GM23338 (cell line): ENCODE data around the gene EHD4. TPM values are rescaled to one million over a fixed set of nuclear protein-coding genes. Genes with fewer than 3 reads are reported as not detected.

Source experiments
- ATAC-seq: fragments of 200-7000 bp; cut with Tn5 transposase; 3 replicates; pipeline ENCODE4 v1.9.1; 2020
- DNase-seq: peaks from one replicate; pipeline ENCODE4 v3.0.0-alpha.2; 2015; ENCODE audit warnings: low spot score
- H2AFZ ChIP-seq: fragments of 200-600 bp; sonication (generic); 2 replicates; pipeline ENCODE4 v1.8.0; 2016; ENCODE audit warnings: antibody characterized with exemption, mild to moderate bottlenecking, moderate library complexity
- H3F3A ChIP-seq: fragments of 200-600 bp; sonication (generic); replicated peaks from 2 replicates; pipeline ENCODE4 v1.8.0; 2017; ENCODE audit warnings: antibody characterized with exemption, mixed run types, low read depth
- H3K27ac ChIP-seq: fragments of 200-600 bp; sonication (generic); 2 replicates; pipeline ENCODE4 v1.6.1; 2016; ENCODE audit warnings: low read depth
- H3K27me3 ChIP-seq: fragments of 200-600 bp; sonication (generic); 2 replicates; pipeline ENCODE4 v1.8.0; 2016; ENCODE audit warnings: mild to moderate bottlenecking, mixed run types, moderate library complexity; ENCODE audit not compliant: insufficient read depth
- H3K36me3 ChIP-seq: fragments of 200-600 bp; sonication (generic); 2 replicates; pipeline ENCODE4 v1.8.0; 2016; ENCODE audit warnings: mild to moderate bottlenecking; ENCODE audit not compliant: insufficient read depth
- H3K4me1 ChIP-seq: fragments of 200-600 bp; sonication (generic); 2 replicates; pipeline ENCODE4 v1.8.0; 2016; ENCODE audit warnings: mild to moderate bottlenecking, moderate library complexity; ENCODE audit not compliant: insufficient read depth
- H3K4me2 ChIP-seq: fragments of 200-600 bp; sonication (generic); 2 replicates; pipeline ENCODE4 v1.7.1; 2017; ENCODE audit warnings: mixed run types
- H3K4me3 ChIP-seq: fragments of 200-600 bp; sonication (generic); 2 replicates; pipeline ENCODE4 v1.6.1; 2016; ENCODE audit warnings: mixed run types
- H3K79me2 ChIP-seq: fragments of 200-600 bp; sonication (generic); replicated peaks from 2 replicates; pipeline ENCODE4 v1.8.0; 2017; ENCODE audit warnings: mild to moderate bottlenecking; ENCODE audit not compliant: insufficient read depth
- H3K9me2 ChIP-seq: fragments of 200-600 bp; sonication (generic); 2 replicates; pipeline ENCODE4 v1.8.0; 2017; ENCODE audit not compliant: insufficient read depth
- H4K20me1 ChIP-seq: fragments of 200-600 bp; sonication (generic); replicated peaks from 2 replicates; pipeline ENCODE4 v1.8.0; 2017; ENCODE audit warnings: mild to moderate bottlenecking; ENCODE audit not compliant: insufficient read depth
- H3K27ac Mint-ChIP-seq: 2 replicates; pipeline ENCODE4 v1.8.0; 2020; ENCODE audit warnings: inconsistent platforms, mild to moderate bottlenecking, moderate library complexity, mixed read lengths
- H3K27me3 Mint-ChIP-seq: 3 replicates; pipeline ENCODE4 v1.8.0; 2022; ENCODE audit warnings: low read depth, mild to moderate bottlenecking, moderate library complexity, mixed read lengths, inconsistent platforms; ENCODE audit not compliant: insufficient read depth, poor library complexity
- H3K36me3 Mint-ChIP-seq: 3 replicates; pipeline ENCODE4 v1.8.0; 2021; ENCODE audit warnings: low read depth, mild to moderate bottlenecking, inconsistent platforms, moderate library complexity, mixed read lengths
- H3K4me1 Mint-ChIP-seq: 3 replicates; pipeline ENCODE4 v1.8.0; 2020; ENCODE audit warnings: mild to moderate bottlenecking, inconsistent platforms, mixed read lengths
- H3K4me3 Mint-ChIP-seq: 3 replicates; pipeline ENCODE4 v1.8.0; 2021; ENCODE audit warnings: moderate library complexity, mild to moderate bottlenecking, inconsistent platforms, mixed read lengths
- H3K9me3 Mint-ChIP-seq: 3 replicates; pipeline ENCODE4 v1.8.0; 2020; ENCODE audit warnings: moderate library complexity, mild to moderate bottlenecking, inconsistent platforms, mixed read lengths
- EZH2phosphoT487 ChIP-seq: fragments of 200-600 bp; sonication (generic); IDR thresholded peaks from one replicate; pipeline ENCODE4 v1.8.1; 2018; ENCODE audit warnings: antibody characterized with exemption; ENCODE audit not compliant: unreplicated experiment
- JUNB ChIP-seq: IDR thresholded peaks from one replicate; pipeline ENCODE4 v1.6.1; 2016; ENCODE audit warnings: antibody characterized with exemption; ENCODE audit not compliant: unreplicated experiment
- POLR2AphosphoS5 ChIP-seq: IDR thresholded peaks from 2 replicates; pipeline ENCODE4 v1.6.1; 2016; ENCODE audit warnings: antibody characterized with exemption, low read depth
- STAT1 ChIP-seq: IDR thresholded peaks from one replicate; pipeline ENCODE4 v1.6.1; 2016; ENCODE audit warnings: antibody characterized with exemption; ENCODE audit not compliant: unreplicated experiment
- ZNF331 ChIP-seq: fragments of 250-450 bp; sonication (Bioruptor Pico); IDR thresholded peaks from 2 replicates; pipeline ENCODE4 v1.5.0; 2020; ENCODE audit warnings: low read depth, mild to moderate bottlenecking, moderate library complexity
- ZNF462 ChIP-seq: fragments of 250-450 bp; sonication (Bioruptor Pico); IDR thresholded peaks from 2 replicates; pipeline ENCODE4 v1.5.0; 2020; ENCODE audit warnings: mild to moderate bottlenecking, moderate library complexity
- polyA plus RNA-seq: library from polyadenylated mRNA; unstranded; fragments of >200 nt; fragmentation: Nextera tagmentation; extraction: Ambion mirVana; gene quantifications from 2 replicates; pipeline ENCODE4 v1.2.1, GENCODE V29; 2016
- total RNA-seq: library from RNA; depleted of rRNA; stranded (reverse); fragments of >200 nt; shearing (Covaris generic); gene quantifications from 2 replicates; pipeline ENCODE4 v1.2.3, GENCODE V29; 2014
- TF ChIP-seq, protein P1 (sequence below): IDR thresholded peaks from 2 replicates; pipeline ENCODE4 v1.6.1; 2016; ENCODE audit warnings: antibody characterized with exemption
- TF ChIP-seq, protein P2 (sequence below): IDR thresholded peaks from one replicate; pipeline ENCODE4 v1.6.1; 2018; ENCODE audit warnings: antibody characterized with exemption; ENCODE audit not compliant: unreplicated experiment
- TF ChIP-seq, protein P3 (sequence below), 2 experiments: fragments of 200-600 bp in 1 of 2; sonication (generic) in 1 of 2; conservative IDR thresholded peaks; 2 replicates each; pipeline versions ENCODE4 v1.5.1 to v1.6.1; 2016 to 2017; ENCODE audit warnings: antibody characterized with exemption in 2 of 2, low read depth in 2 of 2, mild to moderate bottlenecking in 2 of 2, moderate library complexity in 1 of 2

EHD4 gene
- total and polyA plus RNA-seq, 2 experiments from 2014 or later = 13.0 to 31.0 TPM

DNA sequence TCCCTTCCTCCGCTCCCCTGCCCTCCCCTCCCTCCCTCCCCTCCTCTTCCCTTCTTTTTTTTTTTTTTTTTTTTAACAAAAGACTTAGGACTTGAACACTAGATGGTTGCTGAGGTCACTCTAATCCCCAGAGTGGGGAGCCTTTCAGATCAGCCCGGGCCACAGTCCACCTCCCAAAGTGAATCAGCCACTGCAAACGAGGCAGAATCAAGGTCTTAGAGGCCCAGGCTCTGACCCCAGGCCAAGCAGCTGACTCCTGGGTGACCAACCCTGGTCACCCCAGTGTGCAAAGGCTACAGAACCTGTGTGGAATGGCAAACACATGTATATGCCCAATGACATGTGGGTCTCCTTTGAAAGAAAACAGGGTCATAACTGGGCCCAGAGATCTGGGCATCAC is 18.3 kb upstream of the EHD4 start (continued):
- TF ChIP-seq ZNF462 (CRISPR knock-in tag) = no peak

DNA sequence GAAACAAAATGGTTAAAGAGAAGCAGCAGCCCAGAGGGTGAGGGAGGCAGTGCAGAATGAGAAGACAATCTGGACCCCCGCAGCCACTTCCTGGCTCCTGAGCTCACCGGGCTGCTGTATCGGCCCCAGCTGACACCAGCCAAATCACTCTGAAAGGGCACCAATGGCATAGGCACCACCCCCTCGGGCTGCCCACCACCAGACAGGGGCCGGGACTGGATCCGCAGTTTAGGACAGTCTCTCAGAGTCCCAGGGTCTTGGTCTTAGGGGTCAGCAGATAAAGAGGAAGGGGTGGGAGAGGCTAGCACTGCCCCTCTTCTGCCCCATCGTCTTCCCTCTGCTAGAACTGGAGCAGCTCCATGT is 17.9 kb upstream of the EHD4 start:
- Histone ChIP-seq H3K4me2 (no peak overlapping the region), H2AFZ (peak overlapping the region; percentile 97; the same call in 1 of the 2 replicates), H3K4me1 (peaks cover 8% of the 10 kb centered on the region; the same call in 1 of the 2 replicates), H3K79me2 (no peaks in the 10 kb centered on the region), H3K9me2 (no peaks in the 10 kb centered on the region), H3K27me3 (no peaks in the 10 kb centered on the region), H3K27ac (no peak overlapping the region), H3K36me3 (no peaks in the 10 kb centered on the region), H3F3A (no peaks in the 10 kb centered on the region), H3K4me3 (no peak overlapping the region), H4K20me1 (no peaks in the 10 kb centered on the region)
- no peak for ATAC-seq
- no peaks in the 10 kb centered on the region for H3K9me3 Mint-ChIP-seq
- TF ChIP-seq, protein P1, sequence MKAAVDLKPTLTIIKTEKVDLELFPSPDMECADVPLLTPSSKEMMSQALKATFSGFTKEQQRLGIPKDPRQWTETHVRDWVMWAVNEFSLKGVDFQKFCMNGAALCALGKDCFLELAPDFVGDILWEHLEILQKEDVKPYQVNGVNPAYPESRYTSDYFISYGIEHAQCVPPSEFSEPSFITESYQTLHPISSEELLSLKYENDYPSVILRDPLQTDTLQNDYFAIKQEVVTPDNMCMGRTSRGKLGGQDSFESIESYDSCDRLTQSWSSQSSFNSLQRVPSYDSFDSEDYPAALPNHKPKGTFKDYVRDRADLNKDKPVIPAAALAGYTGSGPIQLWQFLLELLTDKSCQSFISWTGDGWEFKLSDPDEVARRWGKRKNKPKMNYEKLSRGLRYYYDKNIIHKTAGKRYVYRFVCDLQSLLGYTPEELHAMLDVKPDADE = no peak
- TF ChIP-seq, protein P2, sequence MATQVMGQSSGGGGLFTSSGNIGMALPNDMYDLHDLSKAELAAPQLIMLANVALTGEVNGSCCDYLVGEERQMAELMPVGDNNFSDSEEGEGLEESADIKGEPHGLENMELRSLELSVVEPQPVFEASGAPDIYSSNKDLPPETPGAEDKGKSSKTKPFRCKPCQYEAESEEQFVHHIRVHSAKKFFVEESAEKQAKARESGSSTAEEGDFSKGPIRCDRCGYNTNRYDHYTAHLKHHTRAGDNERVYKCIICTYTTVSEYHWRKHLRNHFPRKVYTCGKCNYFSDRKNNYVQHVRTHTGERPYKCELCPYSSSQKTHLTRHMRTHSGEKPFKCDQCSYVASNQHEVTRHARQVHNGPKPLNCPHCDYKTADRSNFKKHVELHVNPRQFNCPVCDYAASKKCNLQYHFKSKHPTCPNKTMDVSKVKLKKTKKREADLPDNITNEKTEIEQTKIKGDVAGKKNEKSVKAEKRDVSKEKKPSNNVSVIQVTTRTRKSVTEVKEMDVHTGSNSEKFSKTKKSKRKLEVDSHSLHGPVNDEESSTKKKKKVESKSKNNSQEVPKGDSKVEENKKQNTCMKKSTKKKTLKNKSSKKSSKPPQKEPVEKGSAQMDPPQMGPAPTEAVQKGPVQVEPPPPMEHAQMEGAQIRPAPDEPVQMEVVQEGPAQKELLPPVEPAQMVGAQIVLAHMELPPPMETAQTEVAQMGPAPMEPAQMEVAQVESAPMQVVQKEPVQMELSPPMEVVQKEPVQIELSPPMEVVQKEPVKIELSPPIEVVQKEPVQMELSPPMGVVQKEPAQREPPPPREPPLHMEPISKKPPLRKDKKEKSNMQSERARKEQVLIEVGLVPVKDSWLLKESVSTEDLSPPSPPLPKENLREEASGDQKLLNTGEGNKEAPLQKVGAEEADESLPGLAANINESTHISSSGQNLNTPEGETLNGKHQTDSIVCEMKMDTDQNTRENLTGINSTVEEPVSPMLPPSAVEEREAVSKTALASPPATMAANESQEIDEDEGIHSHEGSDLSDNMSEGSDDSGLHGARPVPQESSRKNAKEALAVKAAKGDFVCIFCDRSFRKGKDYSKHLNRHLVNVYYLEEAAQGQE = no peak
- TF ChIP-seq, protein P3, sequence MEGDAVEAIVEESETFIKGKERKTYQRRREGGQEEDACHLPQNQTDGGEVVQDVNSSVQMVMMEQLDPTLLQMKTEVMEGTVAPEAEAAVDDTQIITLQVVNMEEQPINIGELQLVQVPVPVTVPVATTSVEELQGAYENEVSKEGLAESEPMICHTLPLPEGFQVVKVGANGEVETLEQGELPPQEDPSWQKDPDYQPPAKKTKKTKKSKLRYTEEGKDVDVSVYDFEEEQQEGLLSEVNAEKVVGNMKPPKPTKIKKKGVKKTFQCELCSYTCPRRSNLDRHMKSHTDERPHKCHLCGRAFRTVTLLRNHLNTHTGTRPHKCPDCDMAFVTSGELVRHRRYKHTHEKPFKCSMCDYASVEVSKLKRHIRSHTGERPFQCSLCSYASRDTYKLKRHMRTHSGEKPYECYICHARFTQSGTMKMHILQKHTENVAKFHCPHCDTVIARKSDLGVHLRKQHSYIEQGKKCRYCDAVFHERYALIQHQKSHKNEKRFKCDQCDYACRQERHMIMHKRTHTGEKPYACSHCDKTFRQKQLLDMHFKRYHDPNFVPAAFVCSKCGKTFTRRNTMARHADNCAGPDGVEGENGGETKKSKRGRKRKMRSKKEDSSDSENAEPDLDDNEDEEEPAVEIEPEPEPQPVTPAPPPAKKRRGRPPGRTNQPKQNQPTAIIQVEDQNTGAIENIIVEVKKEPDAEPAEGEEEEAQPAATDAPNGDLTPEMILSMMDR (conservative IDR thresholded peaks at IDR 0.05; ENCODE audit: low read depth in 2 of 2) = no peak
- no peak for TF ChIP-seq JUNB
- TF ChIP-seq ZNF331 (CRISPR knock-in tag) = no peak
- no peak for TF ChIP-seq EZH2phosphoT487
- TF ChIP-seq POLR2AphosphoS5 = no peak
- TF ChIP-seq STAT1 = no peak
- no peak overlapping the region for H3K27ac Mint-ChIP-seq
- no peaks in the 10 kb centered on the region for H3K36me3 Mint-ChIP-seq
- no peak for DNase-seq
- H3K4me1 Mint-ChIP-seq = peaks cover 7% of the 10 kb centered on the region
- H3K4me3 Mint-ChIP-seq = no peak overlapping the region; the same call in 2 of the 3 replicates
- peaks cover 7% of the 10 kb centered on the region for H3K27me3 Mint-ChIP-seq
